ENCODE results near the gene FANCC.

Gene FANCC

DNA sequence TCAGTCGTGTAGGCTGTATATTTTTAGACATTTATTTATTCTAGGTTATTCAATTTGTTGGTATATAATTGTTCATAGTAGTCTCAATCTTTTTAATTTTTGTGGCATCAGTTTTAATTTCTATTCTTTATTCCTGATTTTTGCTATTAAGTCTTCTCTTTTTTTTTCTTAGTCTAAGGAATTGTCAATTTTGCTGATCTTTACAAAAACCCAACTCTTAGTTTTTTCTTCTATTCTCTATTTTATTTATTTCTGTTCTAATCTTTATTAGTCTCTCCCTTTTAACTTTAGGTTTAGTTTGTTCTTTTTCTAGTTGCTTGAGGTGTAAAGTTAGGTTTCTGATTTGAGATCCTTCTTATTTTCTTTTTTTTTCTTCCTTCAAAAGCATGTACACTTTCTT is 152.5 kb downstream of the FANCC start:
- Histone ChIP-seq H3K4me3 (no peak overlapping the region), H3K27me3 (no peaks in the 10 kb centered on the region), H3K9ac (no peak overlapping the region), H3K4me2 (no peak overlapping the region), H3K4me1 (peaks cover 6% of the 10 kb centered on the region), H3K36me3 (peaks cover 11% of the 10 kb centered on the region; the same call in 1 of the 2 replicates), H3K9me3 (peaks cover 23% of the 10 kb centered on the region), H4K20me1 (no peaks in the 10 kb centered on the region), H3K27ac (no peak overlapping the region)
- TF ChIP-seq Cebpa-rat (IDR thresholded peaks at IDR 0.05): no peak

DNA sequence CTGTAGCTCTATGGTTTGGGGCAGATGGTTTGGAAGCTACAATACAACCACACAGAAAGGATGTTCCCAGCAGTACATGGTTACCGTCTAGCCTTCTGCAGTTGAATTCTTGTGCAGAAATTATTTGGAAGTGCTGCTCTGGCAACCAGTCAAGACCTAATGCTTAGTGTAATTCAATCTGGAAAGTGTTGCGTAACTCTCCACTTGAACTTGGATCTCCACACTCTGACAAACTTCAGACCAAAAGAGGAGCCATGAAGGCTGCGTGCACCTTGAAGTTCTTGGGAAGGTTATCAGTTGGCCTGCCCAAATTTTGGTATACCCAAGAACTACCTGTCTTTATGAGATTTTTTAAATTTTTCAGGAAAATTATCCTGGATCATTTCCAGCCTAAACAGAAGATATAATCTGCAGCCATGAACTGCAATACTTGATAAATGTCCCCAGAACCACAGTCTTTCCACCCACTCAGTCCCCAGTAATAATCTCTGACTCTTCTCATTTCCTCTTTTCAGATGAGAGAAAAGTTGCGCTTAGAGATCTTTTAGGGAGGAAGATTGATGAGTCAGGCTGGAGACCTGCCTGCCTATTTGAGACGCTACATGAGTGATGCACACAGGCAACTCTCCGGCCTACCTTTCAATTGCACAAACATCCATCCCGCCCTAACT is 159.9 kb downstream of the FANCC start:
- Histone ChIP-seq H3K4me3 (no peak overlapping the region), H3K9me3 (no peaks in the 10 kb centered on the region; the same call in 1 of the 2 replicates), H3K27me3 (no peaks in the 10 kb centered on the region), H3K4me1 (no peaks in the 10 kb centered on the region), H3K36me3 (no peaks in the 10 kb centered on the region), H3K9ac (no peak overlapping the region), H4K20me1 (no peaks in the 10 kb centered on the region), H3K27ac (no peak overlapping the region), H3K4me2 (no peak overlapping the region)
- peak; percentile 93 for TF ChIP-seq Cebpa-rat (IDR thresholded peaks at IDR 0.05)

DNA sequence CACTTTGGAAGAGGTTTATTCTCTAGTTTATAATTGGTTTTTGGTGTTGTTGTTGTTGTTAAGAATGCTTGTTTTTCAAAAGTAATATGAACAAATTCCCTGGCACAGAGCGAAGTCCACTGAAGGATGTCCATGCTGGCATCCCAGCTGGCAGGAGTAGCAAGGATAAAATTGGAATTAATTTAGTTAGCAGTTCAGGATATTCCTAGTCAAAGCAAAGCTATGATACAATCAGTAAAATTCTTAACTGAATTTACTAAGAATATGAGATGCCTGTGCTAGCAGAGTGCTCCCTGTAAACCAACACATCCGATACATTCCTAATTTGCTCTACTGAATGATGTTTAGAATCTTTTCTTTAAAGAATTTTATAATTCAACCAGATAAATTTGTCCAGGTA is 161.4 kb downstream of the FANCC start:
- Histone ChIP-seq H3K4me2 (no peak overlapping the region), H3K9ac (no peak overlapping the region), H3K27ac (no peak overlapping the region), H3K27me3 (no peaks in the 10 kb centered on the region), H4K20me1 (no peaks in the 10 kb centered on the region), H3K9me3 (no peaks in the 10 kb centered on the region), H3K4me1 (no peaks in the 10 kb centered on the region), H3K36me3 (no peaks in the 10 kb centered on the region), H3K4me3 (no peak overlapping the region)
- TF ChIP-seq Cebpa-rat (IDR thresholded peaks at IDR 0.05): no peak

DNA sequence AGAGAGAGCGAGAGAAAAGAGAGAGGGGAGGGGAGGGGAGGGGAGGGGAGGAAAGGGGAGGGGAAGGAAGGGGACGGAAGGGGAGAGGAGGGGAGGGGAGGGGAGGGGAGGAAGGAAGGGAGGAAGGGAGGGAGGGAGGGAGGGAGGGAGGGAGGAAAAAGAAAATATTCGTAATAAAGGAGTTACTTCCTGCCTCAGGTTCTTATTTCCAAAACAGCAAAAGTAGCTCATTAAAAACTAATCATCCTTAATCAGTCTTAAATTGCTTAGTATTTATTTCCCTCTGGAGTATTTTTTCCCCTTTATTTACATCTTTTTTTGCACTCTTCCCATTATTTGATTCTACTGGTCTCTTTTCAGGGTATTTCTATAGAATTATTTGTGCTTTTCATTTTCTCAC is 162.3 kb downstream of the FANCC start:
- Histone ChIP-seq H3K27ac (no peak overlapping the region), H4K20me1 (no peaks in the 10 kb centered on the region), H3K9me3 (no peaks in the 10 kb centered on the region), H3K36me3 (no peaks in the 10 kb centered on the region), H3K4me2 (no peak overlapping the region), H3K4me3 (no peak overlapping the region), H3K4me1 (no peaks in the 10 kb centered on the region), H3K27me3 (no peaks in the 10 kb centered on the region), H3K9ac (no peak overlapping the region)
- no peak for TF ChIP-seq Cebpa-rat (IDR thresholded peaks at IDR 0.05)

DNA sequence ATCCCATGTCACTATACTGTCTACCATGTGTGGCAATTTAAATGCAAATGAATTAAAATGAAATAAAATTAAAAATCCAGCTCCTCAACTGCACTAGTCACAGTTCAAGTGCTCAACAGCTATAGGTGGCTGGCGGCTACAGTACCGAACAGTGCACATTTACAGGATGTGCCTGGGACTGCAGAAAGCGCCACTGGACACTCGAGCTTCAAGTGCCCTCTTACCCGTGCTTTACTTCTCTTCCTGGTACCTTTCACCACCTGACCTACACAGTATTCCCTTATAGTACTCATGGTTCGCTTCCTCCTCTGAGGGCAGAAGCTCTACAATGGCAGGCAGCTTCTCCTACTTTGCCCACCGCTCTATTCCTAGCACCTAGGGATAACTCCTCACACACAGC is 166.6 kb downstream of the FANCC start:
- Histone ChIP-seq H4K20me1 (no peaks in the 10 kb centered on the region), H3K9me3 (no peaks in the 10 kb centered on the region), H3K9ac (no peak overlapping the region), H3K27ac (no peak overlapping the region), H3K36me3 (no peaks in the 10 kb centered on the region), H3K4me1 (no peaks in the 10 kb centered on the region), H3K4me2 (no peak overlapping the region), H3K27me3 (no peaks in the 10 kb centered on the region), H3K4me3 (no peak overlapping the region)
- no peak for TF ChIP-seq Cebpa-rat (IDR thresholded peaks at IDR 0.05)

DNA sequence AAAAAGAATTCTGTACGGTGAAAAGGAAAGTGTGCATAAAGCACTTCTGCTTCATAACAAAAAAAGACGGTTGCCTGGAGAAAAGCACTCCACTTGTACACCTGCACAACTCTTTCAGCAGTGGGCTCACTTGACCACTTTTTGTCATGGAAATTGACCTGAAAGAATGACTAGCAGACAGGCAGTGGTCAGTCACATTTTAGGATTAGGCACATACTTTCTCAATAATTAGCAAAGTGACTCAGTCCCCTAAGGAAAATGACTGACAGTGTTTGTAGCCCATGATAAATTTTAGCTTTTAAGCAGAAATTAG is 169.3 kb downstream of the FANCC start:
- H3K27me3 ChIP-seq: no peaks in the 10 kb centered on the region
- no peaks in the 10 kb centered on the region for H3K4me1 ChIP-seq
- H3K36me3 ChIP-seq: no peaks in the 10 kb centered on the region
- H3K9ac ChIP-seq: no peak overlapping the region
- no peak overlapping the region for H3K4me2 ChIP-seq
- TF ChIP-seq Cebpa-rat (IDR thresholded peaks at IDR 0.05): no peak
- H3K4me3 ChIP-seq: no peak overlapping the region
- no peaks in the 10 kb centered on the region for H3K9me3 ChIP-seq
- no peak overlapping the region for H3K27ac ChIP-seq
- no peaks in the 10 kb centered on the region for H4K20me1 ChIP-seq

DNA sequence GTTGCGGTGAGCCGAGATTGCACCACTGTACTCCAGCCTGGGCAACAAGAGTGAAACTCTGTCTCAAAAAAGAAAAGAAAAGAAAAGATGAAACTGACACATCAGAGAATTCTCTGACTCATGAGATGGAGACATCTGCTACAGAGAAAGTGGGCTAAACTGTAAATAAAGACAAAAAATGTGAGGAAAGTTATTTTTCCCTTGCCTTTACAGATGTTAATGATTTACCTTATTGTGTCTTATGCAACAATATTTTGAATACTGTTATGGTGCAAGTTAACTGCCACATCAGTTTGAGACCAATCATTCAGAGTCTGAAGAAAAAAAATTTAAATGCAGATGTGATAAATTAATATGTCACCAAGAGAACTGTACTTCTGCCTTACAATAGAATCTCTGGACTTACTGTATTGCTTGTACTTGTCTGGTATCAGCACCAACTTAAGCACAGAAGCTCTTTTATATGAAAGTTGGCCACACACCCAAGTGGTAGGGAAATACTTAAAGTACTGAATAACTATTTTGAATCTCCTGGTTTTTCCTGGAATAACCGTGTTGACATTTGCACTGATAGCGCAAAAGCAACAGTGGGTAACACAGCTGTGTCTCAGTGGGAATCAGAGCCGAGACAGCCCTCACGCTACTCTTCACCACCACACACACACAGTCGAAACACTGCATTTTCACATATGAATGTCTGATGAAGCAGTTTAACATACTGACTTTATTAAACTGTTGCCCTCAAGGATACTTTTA is 169.9 kb downstream of the FANCC start:
- Histone ChIP-seq H3K4me1 (no peaks in the 10 kb centered on the region), H3K36me3 (no peaks in the 10 kb centered on the region), H3K4me2 (no peak overlapping the region), H3K27me3 (no peaks in the 10 kb centered on the region), H3K9me3 (no peaks in the 10 kb centered on the region), H3K4me3 (no peak overlapping the region), H3K27ac (no peak overlapping the region), H3K9ac (no peak overlapping the region), H4K20me1 (no peaks in the 10 kb centered on the region)
- TF ChIP-seq Cebpa-rat (IDR thresholded peaks at IDR 0.05): no peak

DNA sequence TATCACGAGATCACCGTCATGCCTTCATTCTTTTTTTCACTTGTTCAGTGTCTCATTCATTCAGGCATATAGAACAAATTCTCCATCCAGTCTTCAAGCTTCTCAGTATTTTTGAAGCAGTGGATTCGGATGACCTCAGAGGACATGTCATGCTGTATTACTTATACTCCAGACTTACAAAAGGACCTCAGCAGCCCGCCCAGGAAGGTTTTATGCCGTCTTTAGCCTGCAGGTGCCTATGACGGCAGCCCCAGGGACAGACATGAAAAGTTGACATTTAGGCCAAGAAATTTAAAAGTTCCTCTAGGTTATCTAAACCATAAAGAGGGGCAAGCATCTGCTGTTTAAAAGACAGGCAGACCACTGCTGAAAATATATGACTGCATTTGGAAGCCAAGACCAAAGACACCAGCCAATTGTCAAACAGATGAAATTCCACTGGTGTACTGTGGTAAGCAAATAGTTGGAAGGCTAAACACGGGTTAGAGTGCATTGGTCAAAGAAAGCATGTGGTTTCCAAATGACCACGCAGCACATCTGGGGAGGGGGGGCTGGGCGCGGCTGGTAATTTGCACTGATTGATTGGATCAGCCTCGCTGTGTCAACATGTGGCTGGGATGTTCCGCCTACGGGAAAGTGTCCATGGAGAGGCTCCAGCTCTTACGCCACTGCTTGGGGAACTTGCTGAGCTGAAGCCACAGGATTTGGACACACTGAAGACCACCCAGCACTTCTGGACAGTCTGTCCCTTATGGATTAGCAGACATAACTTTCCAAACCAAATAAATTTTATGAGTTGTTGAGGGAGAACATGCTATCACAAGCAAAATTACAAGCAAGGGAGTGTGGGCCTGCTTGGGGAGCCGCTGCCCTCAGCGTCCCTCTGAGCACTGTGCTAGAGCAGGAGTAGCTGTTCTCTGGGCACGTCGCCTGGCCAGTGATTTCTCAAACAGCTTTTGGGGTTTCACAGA is 173.6 kb downstream of the FANCC start:
- Histone ChIP-seq H3K4me2 (no peak overlapping the region), H3K27ac (no peak overlapping the region), H3K27me3 (no peaks in the 10 kb centered on the region), H3K36me3 (no peaks in the 10 kb centered on the region), H3K9me3 (no peaks in the 10 kb centered on the region), H4K20me1 (no peaks in the 10 kb centered on the region), H3K4me1 (peaks cover 5% of the 10 kb centered on the region), H3K9ac (no peak overlapping the region), H3K4me3 (no peak overlapping the region)
- TF ChIP-seq Cebpa-rat (IDR thresholded peaks at IDR 0.05): no peak

DNA sequence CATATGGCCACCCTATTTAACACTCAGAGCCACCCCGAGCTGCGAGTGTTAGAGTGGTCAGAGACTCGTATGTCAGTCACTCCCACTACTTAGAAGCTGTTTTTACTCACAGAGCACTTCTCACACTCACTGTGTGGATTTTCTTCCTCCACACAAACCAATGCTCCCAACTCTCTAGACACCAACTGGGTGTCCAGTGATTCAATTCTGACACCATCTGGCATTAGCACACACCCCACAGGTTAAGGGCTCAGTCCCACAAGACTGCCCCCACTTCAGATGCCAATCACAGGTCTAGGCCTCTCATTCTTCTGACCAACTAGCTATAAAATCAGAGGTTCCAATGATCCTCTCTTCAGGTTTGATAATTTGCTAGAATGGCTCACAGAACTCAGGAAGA is 174.8 kb downstream of the FANCC start:
- H3K4me3 ChIP-seq: no peak overlapping the region
- 0 out of 2 replicates have a peak, but pooled peaks cover 7% of the 10 kb centered on the region for H3K36me3 ChIP-seq
- H3K9me3 ChIP-seq: no peaks in the 10 kb centered on the region
- no peaks in the 10 kb centered on the region for H3K27me3 ChIP-seq
- H3K4me1 ChIP-seq: peaks cover 14% of the 10 kb centered on the region
- H3K27ac ChIP-seq: no peak overlapping the region
- H3K9ac ChIP-seq: no peak overlapping the region
- no peak overlapping the region for H3K4me2 ChIP-seq
- H4K20me1 ChIP-seq: no peaks in the 10 kb centered on the region
- no peak for TF ChIP-seq Cebpa-rat (IDR thresholded peaks at IDR 0.05)

DNA sequence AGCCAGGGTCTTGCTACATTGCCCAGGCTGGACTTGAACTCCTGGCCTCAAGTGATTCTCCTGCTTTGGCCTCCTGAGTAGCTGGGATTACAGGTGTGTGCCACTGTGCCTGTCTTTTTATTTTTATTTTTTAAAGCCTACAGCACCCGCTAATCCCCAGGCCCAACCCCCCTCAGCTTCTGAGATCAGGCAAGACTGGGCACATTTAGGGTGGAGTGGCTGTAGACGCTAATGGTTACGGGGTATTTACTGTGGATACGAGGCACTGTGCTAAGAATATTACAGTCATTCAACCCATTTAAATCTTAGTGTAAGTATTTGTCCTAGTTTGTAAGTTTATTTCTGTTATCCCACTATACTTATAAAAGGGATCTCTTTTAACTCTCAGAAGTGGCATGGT is 175.2 kb downstream of the FANCC start:
- Histone ChIP-seq H3K9me3 (no peaks in the 10 kb centered on the region), H3K9ac (no peak overlapping the region), H3K27ac (no peak overlapping the region), H3K27me3 (no peaks in the 10 kb centered on the region), H4K20me1 (no peaks in the 10 kb centered on the region), H3K4me3 (no peak overlapping the region), H3K36me3 (0 out of 2 replicates have a peak, but pooled peaks cover 7% of the 10 kb centered on the region), H3K4me1 (peaks cover 18% of the 10 kb centered on the region), H3K4me2 (no peak overlapping the region)
- TF ChIP-seq Cebpa-rat (IDR thresholded peaks at IDR 0.05): no peak

All from BLaER1 (cell line).